ENCODE results near the gene MS4A12.

GRCh38 chr11:60528934-60529333 is 36.4 kb downstream of the MS4A12 start:
- no peak for TF ChIP-seq CTCF (IDR thresholded peaks at IDR 0.05; ENCODE audit: control extremely low read depth in 1 of 3, insufficient read depth in 1 of 3, low read depth in 1 of 3, low read length in 3 of 3)
- TF ChIP-seq KDM1A (IDR thresholded peaks at IDR 0.05; ENCODE audit: borderline replicate concordance, low read length), result no peak
- no peak for TF ChIP-seq EZH2 (IDR thresholded peaks at IDR 0.05; ENCODE audit: low read depth, low read length, severe bottlenecking)
- no peak for TF ChIP-seq RAD21 (IDR thresholded peaks at IDR 0.05 in 1 of 2, conservative IDR thresholded peaks at IDR 0.05 in 1 of 2; ENCODE audit: low read depth in 2 of 2, low read length in 2 of 2)
- no peak for TF ChIP-seq BRCA1 (IDR thresholded peaks at IDR 0.05; ENCODE audit: low read depth, low read length)
- TF ChIP-seq HDAC6 (IDR thresholded peaks at IDR 0.05; ENCODE audit: low read depth, low read length), result no peak
- TF ChIP-seq TAF1 (IDR thresholded peaks at IDR 0.05; ENCODE audit: low read depth, low read length), result no peak
- no peak for TF ChIP-seq CREB1 (IDR thresholded peaks at IDR 0.05)
